HK-2 (cell line): Measurements from ENCODE around the gene ZBP1.

ENCODE experiments used
- DNase-seq: peaks from one replicate; pipeline ENCODE4 v3.0.0-alpha.2; 2018; ENCODE audit not compliant: unreplicated experiment

The ZBP1 gene

GRCh38 chr20:57586370-57586793 lies 33.8 kb downstream of the ZBP1 start:
- no peak for DNase-seq

DNA sequence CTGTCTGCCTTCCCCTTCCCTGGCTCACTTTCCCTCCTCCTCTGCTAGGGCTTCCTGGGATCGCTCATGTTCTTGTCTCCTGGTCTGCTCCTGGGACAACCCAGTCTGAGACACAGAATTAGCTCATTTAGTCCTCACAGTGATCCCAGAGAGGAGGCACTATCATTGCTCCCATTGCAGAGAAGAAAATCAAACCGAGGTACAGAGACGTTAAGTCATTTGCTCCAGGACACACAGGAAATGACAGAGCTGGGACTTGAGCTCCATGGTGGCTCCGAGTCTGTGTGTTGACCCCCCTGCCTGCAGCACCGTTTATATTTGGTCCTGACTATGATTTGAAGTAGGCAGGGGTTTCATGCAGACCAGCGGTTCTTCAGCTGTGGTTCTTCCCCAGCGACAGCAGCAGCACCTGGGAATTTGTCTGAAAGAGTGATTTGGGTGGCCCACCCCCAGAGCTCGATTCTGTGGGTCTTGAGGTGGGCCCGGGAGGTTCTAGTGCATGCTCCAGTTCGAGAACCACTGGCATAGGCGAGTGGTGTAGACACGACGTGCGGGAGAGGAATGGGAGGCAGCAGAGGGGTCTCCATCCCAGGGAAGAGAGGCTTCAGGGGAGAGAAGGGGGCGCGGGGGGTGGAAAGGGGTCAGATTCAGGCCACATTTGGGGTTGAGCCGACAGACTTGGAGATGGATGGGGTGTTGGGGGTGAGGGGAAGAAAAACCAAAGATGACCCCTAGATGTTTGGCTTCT lies 34.6 kb downstream of the ZBP1 start:
- no peak for DNase-seq

DNA sequence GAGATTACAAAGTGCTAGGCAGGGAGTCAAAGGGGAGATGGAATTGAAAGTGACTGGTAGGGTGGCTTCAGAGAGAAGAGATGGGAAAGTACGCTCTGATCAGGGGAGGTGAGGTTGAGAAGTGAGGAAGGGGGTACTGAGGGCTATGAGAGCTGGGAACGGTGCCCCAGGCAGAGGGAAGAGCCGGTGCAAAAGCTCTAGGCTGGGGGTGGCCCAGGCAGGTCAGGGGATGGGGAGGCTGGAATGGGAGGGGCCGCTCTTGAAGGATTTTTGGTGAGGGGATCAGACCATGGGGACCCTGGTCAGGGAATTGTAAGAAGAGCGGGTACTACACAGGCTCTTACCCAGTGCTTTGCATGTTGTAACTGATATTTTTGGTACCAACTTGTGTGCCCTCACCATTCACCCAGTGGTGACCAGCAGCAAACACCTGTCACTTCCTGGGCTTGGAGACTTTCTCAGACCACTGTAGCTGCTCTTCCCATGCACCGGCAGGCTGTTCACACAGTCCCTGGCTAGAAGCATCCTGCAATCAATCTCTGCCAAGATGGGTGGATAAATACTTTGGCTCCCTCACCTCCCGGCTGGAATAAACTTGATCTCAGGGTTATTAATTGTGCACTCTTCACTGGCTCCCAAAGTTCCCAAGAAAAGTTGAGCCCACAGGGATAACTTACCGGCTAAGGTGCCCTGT lies 35.3 kb downstream of the ZBP1 start:
- no peak for DNase-seq

- no peak for DNase-seq
Observed at GRCh38 chr20:57583289-57584257, 36.7 kb downstream of the ZBP1 start.

GRCh38 chr20:57582432-57583288 lies 37.6 kb downstream of the ZBP1 start:
- DNase-seq, result no peak

DNA sequence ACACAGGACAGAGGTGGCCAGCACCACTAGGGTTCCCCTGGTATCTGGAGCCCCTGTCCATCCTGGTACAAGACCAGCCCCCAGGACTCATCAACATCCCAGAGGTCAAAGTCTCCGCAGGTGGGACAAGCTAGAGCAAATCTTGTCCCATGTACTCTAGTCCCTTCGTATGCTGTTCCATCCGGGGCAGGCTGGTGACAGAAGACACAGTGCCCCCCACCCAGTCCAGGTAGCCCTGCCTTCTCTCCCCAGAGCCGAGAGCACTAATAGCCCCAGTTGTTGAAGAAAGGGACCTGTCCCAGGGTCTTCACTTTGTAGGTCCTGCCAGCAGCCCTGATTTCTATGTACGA lies 38.2 kb downstream of the ZBP1 start:
- no peak for DNase-seq

- no peak for DNase-seq
Observed at GRCh38 chr20:57581202-57582028, 38.8 kb downstream of the ZBP1 start.

- DNase-seq, result no peak
Observed at GRCh38 chr20:57580478-57581201, 39.6 kb downstream of the ZBP1 start.

DNA sequence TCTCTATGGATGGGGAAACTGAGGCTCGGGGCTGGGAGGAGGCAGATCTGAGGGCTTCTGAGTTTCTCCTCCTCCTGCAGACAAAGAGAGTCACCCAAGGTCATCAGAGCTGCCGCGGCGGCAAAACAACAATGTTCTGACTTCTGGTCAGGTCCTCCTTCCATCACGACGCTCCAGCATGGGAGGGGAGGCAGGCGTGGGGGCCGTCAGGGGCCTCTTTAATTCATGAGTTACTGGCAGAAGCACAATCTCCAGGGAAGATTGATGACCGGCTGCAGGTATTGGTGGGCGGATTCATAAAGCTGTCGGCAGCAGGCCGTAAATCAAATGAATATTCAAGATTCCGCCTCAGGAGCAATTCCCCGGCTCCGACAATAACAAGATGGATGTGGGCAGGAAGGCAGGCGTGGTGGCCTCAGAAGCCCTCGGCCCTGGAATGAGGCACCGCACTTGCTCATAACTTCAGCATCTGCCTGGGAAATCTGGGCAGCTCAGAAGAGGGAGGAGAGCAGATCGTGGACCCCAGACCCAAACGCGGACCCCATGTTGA lies 40.3 kb downstream of the ZBP1 start:
- no peak for DNase-seq

- no peak for DNase-seq
Observed at GRCh38 chr20:57579331-57579897, 40.8 kb downstream of the ZBP1 start.

- DNase-seq, result no peak
Observed at GRCh38 chr20:57578476-57579165, 41.6 kb downstream of the ZBP1 start.

DNA sequence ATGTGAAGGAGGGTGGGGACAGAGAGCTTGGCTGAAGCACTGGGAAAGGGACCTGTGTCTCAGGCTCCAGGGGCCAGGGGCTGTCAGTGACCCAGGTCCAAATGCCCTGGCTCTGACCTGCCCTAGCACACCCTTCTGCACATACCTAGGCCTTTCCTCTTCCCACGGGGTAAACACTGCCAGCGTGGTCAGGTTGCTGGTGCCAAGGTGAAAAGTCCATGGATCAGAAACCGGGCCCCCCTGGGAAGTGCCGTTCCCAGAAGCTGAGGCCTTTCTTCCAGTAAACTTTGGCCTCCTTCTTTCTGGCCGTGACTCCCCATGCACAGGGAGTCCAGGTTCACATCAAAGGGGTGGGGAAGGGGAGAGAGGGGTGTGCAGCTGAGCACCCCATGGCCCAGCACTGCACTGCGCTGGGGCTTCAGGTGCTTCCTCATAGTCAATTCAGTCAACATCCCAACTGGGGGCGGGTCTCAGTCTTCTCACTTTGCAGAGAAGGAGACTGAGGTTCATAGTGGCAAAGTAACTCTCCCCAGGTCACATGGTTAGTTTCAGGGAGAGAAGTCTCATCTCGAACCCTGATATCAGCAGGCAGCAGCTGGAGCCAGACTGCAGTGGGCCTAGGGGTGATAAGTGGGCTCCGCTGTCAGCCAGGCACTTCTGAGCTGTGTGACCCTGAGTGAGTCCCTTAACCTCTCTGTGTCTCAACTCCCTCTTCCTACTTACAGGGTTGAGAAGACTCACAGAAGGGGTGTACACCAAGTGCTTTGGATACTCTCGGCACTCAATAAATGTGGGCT lies 42.3 kb downstream of the ZBP1 start:
- DNase-seq, result no peak

- DNase-seq, result no peak
Observed at GRCh38 chr20:57576617-57577550, 43.3 kb downstream of the ZBP1 start.

DNA sequence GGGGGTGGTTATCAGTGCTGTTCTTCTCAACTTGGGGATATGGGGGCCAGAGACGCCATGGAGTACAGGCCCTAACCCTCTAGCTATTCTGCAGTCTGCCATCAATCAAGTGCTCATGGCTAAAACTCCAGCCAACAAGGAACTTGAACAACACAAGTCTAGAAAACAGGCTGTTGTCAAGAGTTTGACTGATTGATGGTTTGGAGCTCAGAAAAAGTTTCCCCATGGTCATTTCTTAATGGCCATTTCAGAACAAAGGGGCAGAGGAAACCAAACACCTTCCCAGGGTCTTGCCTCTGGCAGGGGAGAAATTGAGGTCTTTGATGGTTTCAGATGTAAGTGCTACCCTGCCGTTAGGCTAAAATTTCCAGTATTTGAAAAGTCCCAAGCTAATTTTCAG lies 44.2 kb downstream of the ZBP1 start:
- no peak for DNase-seq

DNA sequence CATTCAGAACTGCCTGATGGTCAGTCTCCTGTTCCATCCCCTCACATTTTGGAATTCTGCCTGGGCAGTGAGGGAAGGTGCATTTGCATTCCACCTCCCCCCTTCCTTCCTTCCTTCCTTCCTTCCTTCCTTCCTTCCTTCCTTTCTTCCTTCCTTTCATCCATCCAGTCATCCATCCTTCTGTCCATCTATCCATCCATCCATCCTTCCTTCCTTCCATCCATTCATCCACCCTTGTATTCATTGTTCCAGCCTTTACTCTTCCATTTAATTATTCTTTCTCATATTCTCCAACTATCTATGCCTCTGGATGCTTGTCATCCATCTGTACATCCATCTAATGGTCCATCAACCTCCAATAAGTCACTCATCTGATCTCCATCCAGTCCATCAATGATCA lies 45.3 kb downstream of the ZBP1 start:
- DNase-seq, result no peak

DNA sequence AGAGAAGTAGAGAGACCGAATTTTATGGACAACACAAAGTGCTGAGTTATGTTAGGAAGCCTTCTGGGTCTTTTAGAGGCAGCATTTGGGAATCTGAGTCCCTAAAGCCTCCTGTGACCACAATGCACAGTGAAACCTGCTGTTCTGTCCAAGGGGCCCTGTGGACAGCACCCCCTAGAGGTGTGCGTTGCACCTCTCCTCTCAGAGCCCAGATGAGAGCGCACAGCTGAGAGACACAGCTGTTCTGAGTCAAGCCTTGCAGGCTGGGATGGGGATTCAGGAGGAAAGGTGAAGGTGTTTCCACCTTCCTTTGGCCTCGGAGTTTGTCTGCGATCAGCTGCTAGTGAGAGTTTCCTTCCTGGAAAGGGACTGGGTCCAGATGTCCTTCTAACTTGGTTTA lies 46.3 kb downstream of the ZBP1 start:
- DNase-seq, result no peak

DNA sequence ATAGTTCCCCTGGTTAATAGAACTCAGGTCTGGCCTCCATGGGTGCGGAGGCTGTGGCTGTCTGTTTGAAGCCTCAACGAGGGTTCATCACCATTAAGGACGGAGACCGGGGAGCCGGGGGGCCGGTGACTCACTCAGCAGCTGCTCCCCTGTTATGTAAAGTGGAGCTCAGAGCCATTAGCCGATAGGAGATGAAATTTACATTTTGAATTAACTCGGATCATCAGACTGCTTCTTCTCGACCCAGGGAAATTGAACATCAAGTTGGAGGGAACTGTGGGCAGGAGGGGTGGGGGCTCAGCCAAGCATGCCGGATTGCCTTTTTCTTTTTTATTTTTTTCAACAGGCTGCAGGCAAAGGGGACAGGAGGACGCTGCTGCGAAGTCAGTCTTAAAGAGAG lies 47.0 kb downstream of the ZBP1 start:
- no peak for DNase-seq
